ENCODE results near the gene CHAMP1. TPM values are rescaled to one million over a fixed set of nuclear protein-coding genes. Genes with fewer than 3 reads are reported as not detected.
"Not testable (repeated sequence)": the region's sequence is repeated elsewhere in the genome, so short reads cannot be mapped to it uniquely, and the experiment has no call there.

CHAMP1 gene
- total and polyA plus RNA-seq, 2 donors (not counting 3 experiments of a cell fraction or from before 2014, with no cell fraction given): 19.2 to 24.1 TPM

DNA sequence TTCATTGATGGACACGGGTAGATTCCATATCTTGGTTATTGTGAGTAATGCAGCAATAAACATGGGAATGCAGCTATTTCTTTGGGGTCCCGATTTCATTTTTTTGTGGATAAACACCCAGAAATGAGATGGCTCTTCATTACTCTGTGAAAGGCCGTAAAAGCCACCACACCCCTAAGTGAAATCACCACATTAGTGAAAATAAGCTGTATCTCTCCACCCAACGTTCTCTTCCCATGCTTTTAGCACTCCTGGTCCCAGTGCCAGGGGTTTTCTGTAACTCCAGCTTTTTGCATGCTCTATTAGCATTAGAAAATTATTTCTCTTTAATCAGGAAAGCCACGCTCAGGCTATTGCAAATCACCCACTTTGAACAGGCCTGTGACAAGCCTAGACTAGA, 15.8 kb downstream of the CHAMP1 start:
- DNase-seq (ENCODE audit: low read depth, low spot score) (no peak), FAIRE-seq (no peak)
- Histone ChIP-seq H3K4me2 (ENCODE audit: insufficient read depth, low read length) (no peak overlapping the region), H3K9me1 (replicated peaks; ENCODE audit: control insufficient read depth, extremely low read depth, insufficient read depth, low read length) (no peaks in the 10 kb centered on the region), H3K4me1 (ENCODE audit: control insufficient read depth, extremely low read depth, insufficient read depth, low read length) (no peaks in the 10 kb centered on the region), H3K9ac (replicated peaks; ENCODE audit: extremely low read depth, insufficient read depth, low read length) (no peak overlapping the region), H3K4me3 (replicated peaks in 1 of 3; ENCODE audit: insufficient read depth in 1 of 3, low read depth in 1 of 3, low read length in 3 of 3) (no peak overlapping the region), H3K79me2 (ENCODE audit: control insufficient read depth, insufficient read depth, low read length) (no peaks in the 10 kb centered on the region), H3K27me3 (ENCODE audit: control insufficient read depth in 2 of 2, insufficient read depth in 2 of 2, low read length in 2 of 2) (peaks cover 0 to 4% of the 10 kb centered on the region in 2 experiments), H2AFZ (ENCODE audit: low read depth, low read length) (no peak overlapping the region), H3K36me3 (ENCODE audit: control insufficient read depth in 2 of 2, extremely low read depth in 1 of 2, insufficient read depth in 2 of 2, low read length in 2 of 2) (peaks cover 0 to 7% of the 10 kb centered on the region in 2 experiments), H3K27ac (ENCODE audit: insufficient read depth, low read depth, low read length) (no peak overlapping the region), H4K20me1 (replicated peaks; ENCODE audit: control insufficient read depth, extremely low read depth, insufficient read depth, low read length) (no peaks in the 10 kb centered on the region), H3K9me3 (replicated peaks; ENCODE audit: control insufficient read depth, insufficient read depth, low read length) (no peaks in the 10 kb centered on the region)
- intact Hi-C loops (cut with micrococcal nuclease): no loop called here
- dilution Hi-C loops (cut with MboI; ENCODE audit: extremely low pct_ligation_motif_present, low sequenced_read_pairs): no loop called here
- POLR2A ChIA-PET: no interaction called here
- TF ChIP-seq POLR2AphosphoS5 (IDR thresholded peaks at IDR 0.05; ENCODE audit: insufficient read depth, low read depth, low read length) (no peak), JUN (IDR thresholded peaks at IDR 0.05; ENCODE audit: borderline replicate concordance, insufficient read depth, insufficient read length, low read depth) (no peak), GATA2 (IDR thresholded peaks at IDR 0.05; ENCODE audit: insufficient read depth, insufficient read length, low read depth, low read length) (no peak), MYC (IDR thresholded peaks at IDR 0.05; ENCODE audit: low read depth, low read length) (no peak), MAX (IDR thresholded peaks at IDR 0.05; ENCODE audit: insufficient read depth, insufficient read length) (no peak), FOS (IDR thresholded peaks at IDR 0.05; ENCODE audit: borderline replicate concordance, insufficient read depth, low read length) (no peak), EZH2 (IDR thresholded peaks at IDR 0.05; ENCODE audit: borderline replicate concordance, low read depth, low read length, severe bottlenecking) (no peak), POLR2A (IDR thresholded peaks at IDR 0.05; ENCODE audit: low read depth, low read length) (no peak)
- TF ChIP-seq, protein P1, sequence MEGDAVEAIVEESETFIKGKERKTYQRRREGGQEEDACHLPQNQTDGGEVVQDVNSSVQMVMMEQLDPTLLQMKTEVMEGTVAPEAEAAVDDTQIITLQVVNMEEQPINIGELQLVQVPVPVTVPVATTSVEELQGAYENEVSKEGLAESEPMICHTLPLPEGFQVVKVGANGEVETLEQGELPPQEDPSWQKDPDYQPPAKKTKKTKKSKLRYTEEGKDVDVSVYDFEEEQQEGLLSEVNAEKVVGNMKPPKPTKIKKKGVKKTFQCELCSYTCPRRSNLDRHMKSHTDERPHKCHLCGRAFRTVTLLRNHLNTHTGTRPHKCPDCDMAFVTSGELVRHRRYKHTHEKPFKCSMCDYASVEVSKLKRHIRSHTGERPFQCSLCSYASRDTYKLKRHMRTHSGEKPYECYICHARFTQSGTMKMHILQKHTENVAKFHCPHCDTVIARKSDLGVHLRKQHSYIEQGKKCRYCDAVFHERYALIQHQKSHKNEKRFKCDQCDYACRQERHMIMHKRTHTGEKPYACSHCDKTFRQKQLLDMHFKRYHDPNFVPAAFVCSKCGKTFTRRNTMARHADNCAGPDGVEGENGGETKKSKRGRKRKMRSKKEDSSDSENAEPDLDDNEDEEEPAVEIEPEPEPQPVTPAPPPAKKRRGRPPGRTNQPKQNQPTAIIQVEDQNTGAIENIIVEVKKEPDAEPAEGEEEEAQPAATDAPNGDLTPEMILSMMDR (IDR thresholded peaks at IDR 0.05; ENCODE audit: extremely low read depth in 1 of 2, insufficient read depth in 1 of 2, low read depth in 1 of 2, low read length in 2 of 2): no peak
- CTCF ChIA-PET: interaction anchor here (1.0 kb wide), 1 partner anchor 11 kb away, joined by 3 read pairs; no protein-coding TSS in a partner anchor
- BruUV-seq (replicated peaks): no TSS peak

DNA sequence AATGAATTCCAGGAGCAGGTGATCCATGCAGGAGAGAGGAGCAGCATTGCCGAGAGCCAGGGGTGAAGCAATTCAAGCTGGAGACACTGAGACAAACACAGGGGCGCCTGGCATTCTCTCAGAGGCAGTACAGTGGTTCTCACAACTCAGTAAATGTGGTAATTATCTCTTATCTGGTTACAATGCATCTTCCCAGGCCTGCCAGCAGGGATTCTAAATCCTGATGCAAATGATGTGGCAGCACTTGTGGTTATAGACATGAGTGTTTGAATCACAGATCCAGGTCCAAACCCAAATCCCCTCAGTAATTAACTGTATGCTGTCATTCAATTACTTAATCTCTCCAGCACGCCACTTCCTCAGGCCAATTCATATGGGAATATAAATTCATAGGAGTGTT, 19.6 kb downstream of the CHAMP1 start:
- H3K9me1 ChIP-seq (replicated peaks; ENCODE audit: control insufficient read depth, extremely low read depth, insufficient read depth, low read length); H4K20me1 ChIP-seq (replicated peaks; ENCODE audit: control insufficient read depth, extremely low read depth, insufficient read depth, low read length); DNase-seq (ENCODE audit: low read depth, low spot score); H3K27ac ChIP-seq (ENCODE audit: insufficient read depth, low read depth, low read length); H3K27me3 ChIP-seq (ENCODE audit: control insufficient read depth in 2 of 2, insufficient read depth in 2 of 2, low read length in 2 of 2); H2AFZ ChIP-seq (ENCODE audit: low read depth, low read length); BruUV-seq (replicated peaks); H3K4me1 ChIP-seq (ENCODE audit: control insufficient read depth, extremely low read depth, insufficient read depth, low read length); POLR2A ChIA-PET; dilution Hi-C loops (cut with MboI; ENCODE audit: extremely low pct_ligation_motif_present, low sequenced_read_pairs); intact Hi-C loops (cut with micrococcal nuclease); H3K9me3 ChIP-seq (replicated peaks; ENCODE audit: control insufficient read depth, insufficient read depth, low read length); H3K4me2 ChIP-seq (ENCODE audit: insufficient read depth, low read length); H3K9ac ChIP-seq (replicated peaks; ENCODE audit: extremely low read depth, insufficient read depth, low read length); H3K36me3 ChIP-seq (ENCODE audit: control insufficient read depth in 2 of 2, extremely low read depth in 1 of 2, insufficient read depth in 2 of 2, low read length in 2 of 2); H3K79me2 ChIP-seq (ENCODE audit: control insufficient read depth, insufficient read depth, low read length); FAIRE-seq; H3K4me3 ChIP-seq (replicated peaks in 1 of 3; ENCODE audit: insufficient read depth in 1 of 3, low read depth in 1 of 3, low read length in 3 of 3): not testable (repeated sequence)
- CTCF ChIA-PET: interaction anchor here (1.1 kb wide), 1 partner anchor 8 kb away, joined by 3 read pairs; no protein-coding TSS in a partner anchor

Measured in endothelial cell of umbilical vein (primary cell).